ENCODE measurements around the gene RPS15.
A peak's percentile ranks its signal among the peaks of the same experiment; 100 is the strongest.

The RPS15 gene

DNA sequence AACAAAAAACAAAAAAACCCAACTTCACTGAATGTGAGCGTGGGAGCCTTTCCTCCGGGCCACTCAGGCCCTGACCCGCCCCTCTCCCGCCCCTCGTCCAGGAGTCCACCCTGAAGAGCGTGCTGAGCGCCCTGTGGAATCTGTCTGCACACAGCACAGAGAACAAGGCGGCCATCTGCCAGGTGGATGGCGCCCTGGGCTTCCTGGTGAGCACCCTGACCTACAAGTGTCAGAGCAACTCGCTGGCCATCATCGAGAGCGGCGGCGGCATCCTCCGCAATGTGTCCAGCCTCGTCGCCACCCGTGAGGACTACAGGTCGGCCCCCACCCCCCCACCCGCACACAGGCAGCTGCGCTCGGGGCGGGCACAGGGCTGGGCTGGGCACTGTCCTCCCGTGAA, 23.7 kb downstream of the RPS15 start:
- in situ Hi-C loops (cut with HindIII; ENCODE audit: low pct_ligation_motif_present, low pct_unique_long_range_greater_than_20kb, low sequenced_read_pairs): no loop called here
- DNase-seq: no peak

DNA sequence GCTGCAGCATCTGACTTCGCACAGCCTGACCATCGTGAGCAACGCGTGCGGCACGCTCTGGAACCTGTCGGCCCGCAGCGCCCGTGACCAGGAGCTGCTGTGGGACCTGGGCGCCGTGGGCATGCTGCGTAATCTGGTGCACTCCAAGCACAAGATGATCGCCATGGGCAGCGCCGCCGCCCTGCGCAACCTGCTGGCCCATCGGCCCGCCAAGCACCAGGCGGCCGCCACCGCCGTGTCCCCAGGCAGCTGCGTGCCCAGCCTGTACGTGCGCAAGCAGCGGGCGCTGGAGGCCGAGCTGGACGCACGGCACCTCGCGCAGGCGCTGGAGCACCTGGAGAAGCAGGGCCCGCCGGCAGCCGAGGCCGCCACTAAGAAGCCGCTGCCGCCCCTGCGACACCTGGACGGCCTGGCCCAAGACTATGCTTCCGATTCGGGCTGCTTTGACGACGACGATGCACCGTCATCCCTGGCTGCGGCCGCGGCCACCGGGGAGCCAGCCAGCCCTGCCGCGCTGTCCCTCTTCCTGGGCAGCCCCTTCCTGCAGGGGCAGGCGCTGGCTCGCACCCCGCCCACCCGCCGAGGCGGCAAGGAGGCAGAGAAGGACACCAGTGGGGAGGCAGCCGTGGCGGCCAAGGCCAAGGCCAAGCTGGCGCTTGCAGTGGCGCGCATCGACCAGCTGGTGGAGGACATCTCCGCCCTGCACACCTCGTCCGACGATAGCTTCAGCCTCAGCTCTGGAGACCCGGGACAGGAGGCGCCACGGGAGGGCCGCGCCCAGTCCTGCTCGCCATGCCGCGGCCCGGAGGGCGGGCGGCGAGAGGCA, 27.2 kb downstream of the RPS15 start:
- in situ Hi-C loops (cut with HindIII; ENCODE audit: low pct_ligation_motif_present, low pct_unique_long_range_greater_than_20kb, low sequenced_read_pairs): no loop called here
- no peak for DNase-seq

DNA sequence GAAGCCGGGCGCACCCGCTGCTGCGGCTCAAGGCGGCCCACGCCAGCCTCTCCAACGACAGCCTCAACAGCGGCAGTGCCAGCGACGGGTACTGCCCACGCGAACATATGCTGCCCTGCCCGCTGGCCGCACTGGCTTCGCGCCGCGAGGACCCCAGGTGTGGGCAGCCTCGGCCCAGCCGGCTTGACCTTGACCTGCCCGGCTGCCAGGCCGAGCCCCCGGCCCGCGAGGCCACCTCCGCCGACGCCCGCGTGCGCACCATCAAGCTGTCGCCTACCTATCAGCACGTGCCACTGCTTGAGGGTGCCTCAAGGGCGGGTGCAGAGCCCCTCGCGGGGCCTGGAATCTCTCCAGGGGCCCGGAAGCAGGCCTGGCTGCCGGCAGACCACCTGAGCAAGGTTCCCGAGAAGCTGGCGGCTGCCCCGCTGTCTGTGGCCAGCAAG, 27.8 kb downstream of the RPS15 start:
- DNase-seq: no peak
- in situ Hi-C loops (cut with HindIII; ENCODE audit: low pct_ligation_motif_present, low pct_unique_long_range_greater_than_20kb, low sequenced_read_pairs): no loop called here

DNA sequence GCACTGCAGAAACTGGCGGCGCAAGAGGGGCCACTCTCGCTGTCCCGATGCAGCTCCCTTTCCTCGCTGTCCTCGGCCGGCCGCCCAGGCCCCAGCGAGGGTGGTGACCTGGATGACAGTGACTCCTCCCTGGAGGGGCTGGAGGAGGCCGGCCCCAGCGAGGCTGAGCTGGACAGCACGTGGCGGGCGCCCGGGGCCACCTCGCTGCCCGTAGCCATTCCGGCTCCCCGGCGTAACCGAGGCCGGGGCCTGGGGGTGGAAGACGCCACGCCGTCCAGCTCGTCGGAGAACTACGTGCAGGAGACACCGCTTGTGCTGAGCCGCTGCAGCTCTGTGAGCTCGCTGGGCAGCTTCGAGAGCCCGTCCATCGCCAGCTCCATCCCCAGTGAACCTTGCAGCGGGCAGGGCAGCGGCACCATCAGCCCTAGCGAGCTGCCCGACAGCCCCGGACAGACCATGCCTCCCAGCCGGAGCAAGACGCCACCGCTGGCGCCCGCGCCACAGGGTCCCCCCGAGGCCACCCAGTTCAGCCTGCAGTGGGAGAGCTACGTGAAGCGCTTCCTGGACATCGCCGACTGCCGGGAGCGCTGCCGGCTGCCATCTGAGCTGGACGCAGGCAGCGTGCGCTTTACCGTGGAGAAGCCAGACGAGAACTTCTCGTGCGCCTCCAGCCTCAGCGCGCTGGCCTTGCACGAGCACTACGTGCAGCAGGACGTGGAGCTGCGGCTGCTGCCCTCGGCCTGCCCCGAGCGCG, 28.4 kb downstream of the RPS15 start:
- DNase-seq: no peak
- in situ Hi-C loops (cut with HindIII; ENCODE audit: low pct_ligation_motif_present, low pct_unique_long_range_greater_than_20kb, low sequenced_read_pairs): no loop called here

DNA sequence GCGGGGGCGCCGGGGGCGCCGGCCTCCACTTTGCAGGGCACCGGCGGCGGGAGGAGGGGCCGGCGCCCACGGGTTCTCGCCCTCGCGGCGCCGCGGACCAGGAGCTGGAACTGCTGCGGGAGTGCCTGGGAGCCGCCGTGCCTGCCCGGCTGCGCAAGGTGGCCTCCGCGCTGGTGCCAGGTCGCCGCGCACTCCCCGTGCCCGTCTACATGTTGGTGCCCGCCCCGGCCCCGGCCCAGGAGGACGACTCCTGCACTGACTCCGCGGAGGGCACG, 29.0 kb downstream of the RPS15 start:
- DNase-seq: no peak
- in situ Hi-C loops (cut with HindIII; ENCODE audit: low pct_ligation_motif_present, low pct_unique_long_range_greater_than_20kb, low sequenced_read_pairs): no loop called here

DNA sequence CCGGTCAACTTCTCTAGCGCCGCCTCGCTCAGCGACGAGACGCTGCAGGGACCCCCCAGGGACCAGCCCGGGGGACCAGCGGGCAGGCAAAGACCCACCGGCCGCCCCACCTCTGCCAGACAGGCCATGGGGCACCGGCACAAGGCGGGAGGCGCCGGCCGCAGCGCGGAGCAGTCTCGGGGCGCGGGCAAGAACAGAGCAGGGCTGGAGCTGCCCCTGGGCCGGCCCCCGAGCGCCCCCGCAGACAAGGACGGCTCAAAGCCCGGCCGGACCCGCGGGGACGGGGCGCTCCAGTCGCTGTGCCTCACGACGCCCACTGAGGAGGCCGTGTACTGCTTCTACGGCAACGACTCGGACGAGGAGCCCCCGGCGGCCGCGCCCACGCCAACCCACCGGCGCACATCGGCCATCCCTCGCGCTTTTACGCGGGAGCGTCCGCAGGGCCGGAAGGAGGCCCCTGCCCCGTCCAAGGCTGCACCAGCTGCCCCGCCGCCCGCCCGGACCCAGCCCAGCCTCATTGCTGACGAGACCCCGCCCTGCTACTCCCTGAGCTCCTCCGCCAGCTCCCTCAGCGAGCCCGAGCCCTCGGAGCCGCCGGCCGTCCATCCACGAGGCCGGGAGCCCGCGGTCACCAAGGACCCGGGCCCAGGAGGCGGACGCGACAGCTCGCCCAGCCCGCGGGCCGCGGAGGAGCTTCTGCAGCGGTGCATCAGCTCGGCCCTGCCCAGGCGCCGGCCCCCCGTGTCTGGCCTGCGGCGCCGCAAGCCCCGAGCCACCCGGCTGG, 29.5 kb downstream of the RPS15 start:
- in situ Hi-C loops (cut with HindIII; ENCODE audit: low pct_ligation_motif_present, low pct_unique_long_range_greater_than_20kb, low sequenced_read_pairs): no loop called here

DNA sequence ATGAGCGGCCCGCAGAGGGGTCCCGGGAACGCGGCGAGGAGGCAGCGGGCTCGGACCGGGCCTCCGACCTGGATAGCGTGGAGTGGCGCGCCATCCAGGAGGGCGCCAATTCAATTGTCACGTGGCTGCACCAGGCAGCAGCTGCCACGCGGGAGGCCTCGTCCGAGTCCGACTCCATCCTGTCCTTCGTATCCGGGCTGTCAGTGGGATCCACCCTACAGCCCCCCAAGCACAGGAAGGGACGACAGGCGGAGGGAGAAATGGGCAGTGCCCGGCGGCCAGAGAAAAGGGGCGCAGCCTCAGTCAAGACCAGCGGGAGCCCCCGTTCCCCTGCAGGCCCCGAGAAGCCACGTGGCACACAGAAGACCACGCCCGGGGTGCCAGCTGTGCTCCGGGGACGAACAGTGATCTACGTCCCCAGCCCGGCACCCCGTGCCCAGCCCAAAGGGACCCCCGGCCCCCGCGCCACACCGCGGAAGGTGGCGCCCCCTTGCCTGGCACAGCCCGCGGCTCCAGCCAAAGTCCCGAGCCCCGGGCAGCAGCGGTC, 30.2 kb downstream of the RPS15 start:
- in situ Hi-C loops (cut with HindIII; ENCODE audit: low pct_ligation_motif_present, low pct_unique_long_range_greater_than_20kb, low sequenced_read_pairs): no loop called here
- DNase-seq: no peak

More for the DNA sequence above, 29.5 kb downstream of the RPS15 start:
- no peak for DNase-seq

DNA sequence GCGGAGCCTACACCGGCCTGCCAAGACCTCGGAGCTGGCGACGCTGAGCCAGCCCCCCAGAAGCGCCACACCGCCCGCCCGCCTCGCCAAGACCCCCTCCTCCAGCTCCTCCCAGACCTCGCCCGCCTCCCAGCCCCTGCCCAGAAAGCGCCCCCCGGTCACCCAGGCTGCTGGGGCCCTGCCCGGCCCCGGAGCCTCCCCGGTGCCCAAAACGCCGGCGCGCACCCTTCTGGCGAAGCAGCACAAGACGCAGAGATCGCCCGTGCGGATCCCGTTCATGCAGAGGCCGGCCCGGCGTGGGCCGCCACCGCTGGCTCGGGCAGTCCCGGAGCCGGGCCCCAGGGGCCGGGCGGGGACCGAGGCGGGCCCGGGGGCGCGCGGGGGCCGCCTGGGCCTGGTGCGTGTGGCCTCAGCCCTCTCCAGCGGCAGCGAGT, 30.6 kb downstream of the RPS15 start:
- in situ Hi-C loops (cut with HindIII; ENCODE audit: low pct_ligation_motif_present, low pct_unique_long_range_greater_than_20kb, low sequenced_read_pairs): no loop called here
- peak; percentile 47 for DNase-seq

DNA sequence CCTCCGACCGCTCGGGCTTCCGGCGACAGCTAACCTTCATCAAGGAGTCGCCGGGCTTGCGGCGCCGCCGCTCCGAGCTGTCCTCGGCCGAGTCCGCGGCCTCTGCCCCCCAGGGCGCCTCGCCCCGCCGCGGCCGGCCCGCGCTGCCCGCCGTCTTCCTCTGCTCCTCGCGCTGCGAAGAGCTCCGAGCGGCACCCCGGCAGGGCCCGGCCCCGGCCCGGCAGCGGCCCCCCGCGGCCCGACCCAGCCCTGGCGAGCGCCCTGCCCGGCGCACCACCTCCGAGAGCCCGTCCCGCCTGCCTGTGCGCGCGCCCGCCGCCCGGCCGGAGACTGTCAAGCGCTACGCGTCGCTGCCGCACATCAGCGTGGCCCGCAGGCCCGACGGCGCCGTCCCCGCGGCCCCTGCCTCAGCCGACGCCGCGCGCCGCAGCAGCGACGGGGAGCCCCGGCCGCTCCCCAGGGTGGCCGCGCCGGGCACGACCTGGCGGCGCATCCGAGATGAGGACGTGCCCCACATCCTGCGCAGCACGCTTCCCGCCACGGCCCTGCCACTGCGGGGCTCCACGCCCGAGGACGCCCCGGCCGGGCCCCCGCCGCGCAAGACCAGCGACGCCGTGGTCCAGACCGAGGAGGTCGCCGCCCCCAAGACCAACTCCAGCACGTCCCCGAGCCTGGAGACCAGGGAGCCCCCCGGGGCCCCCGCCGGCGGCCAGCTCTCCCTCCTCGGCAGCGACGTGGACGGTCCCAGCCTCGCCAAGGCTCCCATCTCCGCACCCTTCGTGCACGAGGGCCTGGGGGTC, 31.3 kb downstream of the RPS15 start:
- in situ Hi-C loops (cut with HindIII; ENCODE audit: low pct_ligation_motif_present, low pct_unique_long_range_greater_than_20kb, low sequenced_read_pairs): no loop called here
- DNase-seq: no peak

DNA sequence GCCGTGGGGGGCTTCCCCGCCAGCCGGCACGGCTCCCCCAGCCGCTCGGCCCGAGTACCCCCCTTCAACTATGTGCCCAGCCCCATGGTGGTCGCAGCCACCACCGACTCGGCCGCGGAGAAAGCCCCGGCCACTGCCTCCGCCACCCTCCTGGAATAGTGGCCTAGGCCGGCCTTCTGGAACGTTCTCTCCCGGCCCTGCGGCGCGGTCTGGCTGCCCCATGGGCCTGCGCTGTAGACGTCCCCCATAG, 31.8 kb downstream of the RPS15 start:
- in situ Hi-C loops (cut with HindIII; ENCODE audit: low pct_ligation_motif_present, low pct_unique_long_range_greater_than_20kb, low sequenced_read_pairs): no loop called here
- no peak for DNase-seq

DNA sequence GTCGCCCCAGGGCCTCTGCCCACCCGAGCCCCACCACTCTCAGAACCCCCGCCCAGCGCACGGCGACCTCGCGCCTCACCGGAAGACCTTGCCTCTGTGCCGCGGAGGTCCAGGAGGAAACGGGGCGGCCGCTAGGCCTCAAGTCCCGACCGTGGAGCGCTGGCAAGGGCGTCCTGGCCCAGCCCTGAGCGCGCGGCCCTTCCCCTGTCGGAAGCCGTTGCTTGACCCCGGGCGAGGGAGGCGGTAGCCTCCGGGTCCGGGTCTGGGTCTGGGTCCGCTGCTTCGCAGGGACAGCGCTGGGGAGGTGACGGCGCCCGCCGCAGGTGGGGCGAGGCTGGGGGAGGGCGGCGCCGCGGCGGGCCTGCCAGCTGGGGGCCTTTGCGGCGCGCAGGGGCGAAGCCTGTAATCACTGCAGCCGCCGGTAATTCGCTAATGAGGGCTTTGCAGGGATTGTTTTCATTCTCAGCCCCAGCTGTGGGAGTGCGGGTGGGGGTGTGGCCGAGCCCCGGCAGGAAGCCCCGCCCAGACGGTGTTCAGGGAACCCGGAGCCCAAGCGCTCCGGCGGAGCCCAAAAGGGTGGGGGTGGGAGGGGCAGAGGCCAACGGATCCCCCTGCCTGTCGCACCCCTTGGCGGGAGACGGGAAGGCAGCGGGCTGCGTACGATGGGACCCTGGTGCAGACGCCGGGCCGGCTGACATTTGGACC, 32.3 kb downstream of the RPS15 start:
- in situ Hi-C loops (cut with HindIII; ENCODE audit: low pct_ligation_motif_present, low pct_unique_long_range_greater_than_20kb, low sequenced_read_pairs): no loop called here
- DNase-seq: no peak

DNA sequence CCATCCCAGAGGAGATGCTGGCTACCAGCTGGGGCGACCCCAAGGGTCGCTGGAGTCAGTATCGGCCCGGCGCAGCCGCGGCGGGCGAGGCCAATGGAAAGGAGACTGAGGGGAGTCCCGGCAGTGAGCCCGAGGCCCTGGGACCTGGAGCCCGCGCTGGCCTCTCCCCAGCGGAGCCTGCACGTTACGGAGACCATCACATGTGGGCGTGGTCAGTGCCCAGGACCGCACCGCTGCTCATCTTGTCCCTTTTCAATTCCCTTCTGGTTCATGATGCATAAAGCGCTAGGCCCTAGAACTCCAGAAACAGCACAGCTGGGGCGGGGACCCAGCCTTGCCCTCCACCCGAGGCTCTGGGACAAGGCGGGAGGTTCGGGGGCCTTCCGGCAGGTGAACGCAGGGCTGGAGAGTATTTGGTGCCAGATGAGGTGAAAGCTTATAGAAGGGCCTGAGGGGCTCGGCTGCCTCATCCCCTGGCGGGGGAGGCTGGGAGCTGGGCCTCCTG, 32.9 kb downstream of the RPS15 start:
- DNase-seq: no peak
- in situ Hi-C loops (cut with HindIII; ENCODE audit: low pct_ligation_motif_present, low pct_unique_long_range_greater_than_20kb, low sequenced_read_pairs): no loop called here

DNA sequence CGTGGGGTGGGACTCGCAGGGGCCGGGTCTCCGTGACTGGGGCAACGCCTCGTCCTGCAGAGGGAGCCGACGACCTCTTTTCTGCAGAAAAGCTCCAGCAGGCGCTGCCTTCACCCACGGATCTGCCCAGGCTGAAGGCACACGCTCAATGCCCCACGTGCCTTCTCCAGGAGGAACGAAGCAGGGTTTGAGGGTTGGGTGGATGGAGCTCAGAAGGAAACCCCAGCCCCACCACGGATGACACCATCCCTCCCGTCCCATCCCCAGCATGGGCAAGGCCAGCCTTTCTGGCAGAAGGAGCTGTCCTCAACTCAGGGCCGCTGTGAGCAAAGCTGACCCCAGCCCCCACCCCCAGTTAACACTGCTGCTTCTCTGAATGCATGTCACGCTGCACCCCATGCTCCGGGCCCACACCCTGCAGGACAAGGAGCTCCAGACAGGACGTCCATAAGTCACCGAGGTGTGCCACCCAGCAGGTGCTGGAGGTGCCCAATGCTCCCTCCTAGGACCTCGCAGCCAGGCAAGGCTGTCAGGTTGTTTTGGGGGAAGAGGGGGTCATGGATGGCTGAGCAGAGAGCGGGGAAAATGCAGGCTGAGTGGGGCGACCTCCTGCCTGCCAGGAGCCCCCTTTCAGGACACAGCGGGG, 33.4 kb downstream of the RPS15 start:
- in situ Hi-C loops (cut with HindIII; ENCODE audit: low pct_ligation_motif_present, low pct_unique_long_range_greater_than_20kb, low sequenced_read_pairs): no loop called here
- DNase-seq: no peak

DNA sequence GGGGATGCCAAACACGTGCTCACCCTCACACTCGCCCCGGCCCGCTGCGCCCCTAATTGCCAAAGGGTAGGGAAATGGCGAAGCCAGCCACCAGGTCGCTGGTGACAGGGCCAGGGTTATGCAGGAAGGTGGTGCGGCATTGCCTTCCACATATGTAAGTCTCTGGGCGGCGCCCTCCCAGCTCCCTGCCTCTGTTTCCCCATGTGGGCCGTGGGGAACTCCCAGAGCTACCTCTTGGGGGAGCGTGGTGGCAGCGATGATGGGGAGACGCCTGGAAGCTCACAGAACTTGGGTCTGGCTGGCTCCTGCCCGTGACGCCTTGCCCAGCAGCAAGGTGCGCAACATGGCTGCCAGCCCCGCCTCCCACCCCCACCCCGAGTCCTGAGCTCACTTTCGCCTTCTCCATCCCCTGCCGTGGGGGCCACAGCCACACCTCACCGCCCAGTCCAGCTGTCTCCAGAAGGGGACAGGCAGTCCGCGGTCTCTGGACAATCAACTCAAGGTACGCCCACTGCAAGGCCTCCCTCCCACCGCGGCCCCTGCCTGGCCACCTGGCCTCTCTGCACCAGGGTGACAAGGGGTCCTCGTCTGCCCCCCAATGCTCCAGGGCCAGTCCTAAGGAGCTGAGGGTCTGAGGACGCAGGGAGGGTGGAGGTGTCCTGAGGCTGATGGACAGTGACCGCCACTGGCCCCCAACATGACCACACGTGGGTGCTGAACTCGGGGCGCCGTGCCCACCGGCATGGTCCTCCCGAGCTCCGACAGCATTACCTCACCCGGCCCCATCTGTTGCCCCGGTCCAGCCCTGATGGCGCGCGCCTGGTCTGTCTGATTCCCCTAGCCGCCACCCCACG, 34.3 kb downstream of the RPS15 start:
- no peak for DNase-seq
- in situ Hi-C loops (cut with HindIII; ENCODE audit: low pct_ligation_motif_present, low pct_unique_long_range_greater_than_20kb, low sequenced_read_pairs): no loop called here

DNA sequence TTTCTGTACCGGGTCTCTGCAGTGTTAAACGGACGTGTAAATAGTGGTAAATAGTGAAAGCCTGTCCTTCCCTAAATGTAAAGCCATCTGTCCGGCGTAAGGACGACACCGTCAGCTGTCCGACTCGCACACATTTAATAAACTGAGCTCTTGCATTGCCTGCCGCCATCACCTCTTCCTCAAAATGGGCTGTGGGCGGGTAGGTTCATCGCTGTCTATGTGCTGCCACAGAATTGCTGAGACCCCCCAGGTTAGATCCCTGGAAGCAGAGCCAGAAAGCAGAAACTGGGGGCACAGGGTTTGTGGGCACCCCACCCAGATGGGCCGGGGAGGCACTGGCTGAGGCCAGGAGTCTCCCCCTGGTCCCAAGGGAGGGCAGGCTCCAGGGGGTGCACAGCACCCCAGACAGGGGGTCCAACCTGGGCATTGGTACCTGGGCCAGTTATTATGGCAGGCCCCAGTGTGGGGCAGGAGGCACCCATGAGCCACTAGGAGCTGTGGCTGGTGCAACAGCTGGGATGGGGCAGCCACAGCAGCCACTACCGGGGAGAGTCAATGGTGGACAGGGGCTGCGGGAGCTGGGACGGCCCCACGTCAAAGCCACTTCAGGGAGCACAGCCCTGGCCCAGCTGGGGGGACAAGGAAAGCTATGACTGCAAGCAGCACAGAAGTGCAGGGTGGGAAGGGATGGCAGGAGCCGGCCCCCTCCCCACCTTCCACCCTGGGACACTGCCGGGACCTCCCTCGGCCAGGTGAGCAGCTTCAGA, 35.1 kb downstream of the RPS15 start:
- in situ Hi-C loops (cut with HindIII; ENCODE audit: low pct_ligation_motif_present, low pct_unique_long_range_greater_than_20kb, low sequenced_read_pairs): no loop called here
- DNase-seq: no peak

Measured in ACHN (cell line).